Measurements from ENCODE around the gene OPCML.

The OPCML gene

GRCh38 chr11:132504501-132505041, 1027.7 kb downstream of the OPCML start:
- no peak for DNase-seq

GRCh38 chr11:132501356-132501755, 1030.9 kb downstream of the OPCML start:
- no peak for DNase-seq

GRCh38 chr11:132499661-132500060, 1032.6 kb downstream of the OPCML start:
- no peak for DNase-seq

- peak; percentile 40 for DNase-seq
These were observed 1036.0 kb downstream of the OPCML start for GRCh38 chr11:132496341-132496740.

- DNase-seq = no peak
These were observed 1038.5 kb downstream of the OPCML start for GRCh38 chr11:132493801-132494200.

GRCh38 chr11:132490978-132491377, 1041.3 kb downstream of the OPCML start:
- DNase-seq = peak; percentile 58

GRCh38 chr11:132486060-132486459, 1046.2 kb downstream of the OPCML start:
- no peak for DNase-seq

- peak; percentile 47 for DNase-seq
These were observed 1057.3 kb downstream of the OPCML start for GRCh38 chr11:132475026-132475425.

- DNase-seq = peak; percentile 2
These were observed 1059.7 kb downstream of the OPCML start for GRCh38 chr11:132472411-132473172.

GRCh38 chr11:132471466-132471865, 1060.8 kb downstream of the OPCML start:
- peak; percentile 78 for DNase-seq

GRCh38 chr11:132466983-132467382, 1065.3 kb downstream of the OPCML start:
- no peak for DNase-seq

GRCh38 chr11:132464939-132465338, 1067.4 kb downstream of the OPCML start:
- DNase-seq = no peak

- no peak for DNase-seq
These were observed 1068.3 kb downstream of the OPCML start for GRCh38 chr11:132464003-132464342.

GRCh38 chr11:132463295-132464002, 1068.9 kb downstream of the OPCML start:
- DNase-seq = no peak

- DNase-seq = no peak
These were observed 1072.6 kb downstream of the OPCML start for GRCh38 chr11:132459736-132460135.

- no peak for DNase-seq
These were observed 1074.9 kb downstream of the OPCML start for GRCh38 chr11:132457445-132457844.

GRCh38 chr11:132456751-132457328, 1075.5 kb downstream of the OPCML start:
- no peak for DNase-seq

- no peak for DNase-seq
These were observed 1077.3 kb downstream of the OPCML start for GRCh38 chr11:132455044-132455443.

GRCh38 chr11:132453406-132453805, 1078.9 kb downstream of the OPCML start:
- peak; percentile 9 for DNase-seq

GRCh38 chr11:132452616-132453015, 1079.7 kb downstream of the OPCML start:
- DNase-seq = no peak

GRCh38 chr11:132451942-132452601, 1080.2 kb downstream of the OPCML start:
- DNase-seq = no peak

- DNase-seq = no peak
These were observed 1081.7 kb downstream of the OPCML start for GRCh38 chr11:132450631-132451030.

GRCh38 chr11:132448334-132448995, 1083.8 kb downstream of the OPCML start:
- peak; percentile 73 for DNase-seq

Data from EL (cell line).